ENCODE results near the gene MFAP3. TPM values are rescaled to one million over a fixed set of nuclear protein-coding genes. Genes with fewer than 3 reads are reported as not detected.

The MFAP3 gene
- total RNA-seq, 1 donor from 2014 or later = 41.7 TPM

DNA sequence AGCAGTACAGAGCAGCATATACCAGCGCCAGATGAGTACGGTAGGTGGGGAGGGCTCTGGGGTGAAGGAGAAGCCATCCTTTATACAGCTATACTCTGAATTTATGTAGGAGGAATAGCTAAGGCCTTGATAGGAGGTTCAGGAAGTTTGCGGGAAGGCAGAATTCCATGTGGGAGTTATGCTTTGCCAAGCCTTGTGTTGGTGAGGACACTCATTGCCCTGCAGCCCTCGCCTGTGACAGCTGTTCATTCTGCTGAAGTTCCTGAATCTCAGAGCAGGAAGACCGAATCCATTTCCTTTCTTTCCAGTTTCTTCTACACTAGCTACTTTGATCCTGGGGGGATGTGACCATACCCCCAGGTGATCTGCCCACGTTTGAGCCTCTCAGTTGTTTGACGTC lies 7.7 kb downstream of the MFAP3 start:
- H3K27ac Mint-ChIP-seq (ENCODE audit: unreplicated experiment) = no peak overlapping the region
- no peaks in the 10 kb centered on the region for H3K9me3 Mint-ChIP-seq (ENCODE audit: unreplicated experiment)
- H3K4me3 Mint-ChIP-seq (ENCODE audit: unreplicated experiment) = no peak overlapping the region
- H3K4me1 Mint-ChIP-seq (ENCODE audit: unreplicated experiment) = no peaks in the 10 kb centered on the region
- no peaks in the 10 kb centered on the region for H3K27me3 Mint-ChIP-seq (ENCODE audit: unreplicated experiment)
- no peak for DNase-seq (ENCODE audit: extremely low spot score, unreplicated experiment)
- peaks cover 13% of the 10 kb centered on the region for H3K36me3 Mint-ChIP-seq (ENCODE audit: unreplicated experiment)
- TF ChIP-seq, protein P1, sequence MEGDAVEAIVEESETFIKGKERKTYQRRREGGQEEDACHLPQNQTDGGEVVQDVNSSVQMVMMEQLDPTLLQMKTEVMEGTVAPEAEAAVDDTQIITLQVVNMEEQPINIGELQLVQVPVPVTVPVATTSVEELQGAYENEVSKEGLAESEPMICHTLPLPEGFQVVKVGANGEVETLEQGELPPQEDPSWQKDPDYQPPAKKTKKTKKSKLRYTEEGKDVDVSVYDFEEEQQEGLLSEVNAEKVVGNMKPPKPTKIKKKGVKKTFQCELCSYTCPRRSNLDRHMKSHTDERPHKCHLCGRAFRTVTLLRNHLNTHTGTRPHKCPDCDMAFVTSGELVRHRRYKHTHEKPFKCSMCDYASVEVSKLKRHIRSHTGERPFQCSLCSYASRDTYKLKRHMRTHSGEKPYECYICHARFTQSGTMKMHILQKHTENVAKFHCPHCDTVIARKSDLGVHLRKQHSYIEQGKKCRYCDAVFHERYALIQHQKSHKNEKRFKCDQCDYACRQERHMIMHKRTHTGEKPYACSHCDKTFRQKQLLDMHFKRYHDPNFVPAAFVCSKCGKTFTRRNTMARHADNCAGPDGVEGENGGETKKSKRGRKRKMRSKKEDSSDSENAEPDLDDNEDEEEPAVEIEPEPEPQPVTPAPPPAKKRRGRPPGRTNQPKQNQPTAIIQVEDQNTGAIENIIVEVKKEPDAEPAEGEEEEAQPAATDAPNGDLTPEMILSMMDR (IDR thresholded peaks at IDR 0.05) = no peak

DNA sequence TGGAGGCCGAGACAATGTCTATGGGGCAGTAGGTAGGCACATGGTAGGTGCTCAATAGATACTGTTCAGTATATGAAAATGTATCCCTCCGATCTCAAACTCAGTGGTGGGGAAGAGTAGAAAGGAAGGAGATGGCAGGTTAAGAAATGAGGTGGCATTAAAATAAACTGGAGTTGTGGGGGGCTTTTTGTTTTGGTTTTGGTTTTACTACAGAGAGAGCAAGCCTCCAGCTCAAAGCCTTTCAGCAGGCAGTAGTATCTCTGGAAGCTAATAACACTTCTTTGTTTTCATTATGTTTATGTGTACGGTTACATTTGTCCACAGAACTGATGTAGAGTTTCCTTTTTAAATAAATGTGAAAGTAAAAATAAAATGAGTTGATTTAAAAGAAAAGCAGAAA lies 8.6 kb downstream of the MFAP3 start:
- Mint-ChIP-seq H3K27me3 (ENCODE audit: unreplicated experiment) (no peaks in the 10 kb centered on the region), H3K4me3 (ENCODE audit: unreplicated experiment) (no peak overlapping the region), H3K36me3 (ENCODE audit: unreplicated experiment) (peaks cover 12% of the 10 kb centered on the region), H3K27ac (ENCODE audit: unreplicated experiment) (no peak overlapping the region), H3K9me3 (ENCODE audit: unreplicated experiment) (no peaks in the 10 kb centered on the region), H3K4me1 (ENCODE audit: unreplicated experiment) (no peaks in the 10 kb centered on the region)
- DNase-seq (ENCODE audit: extremely low spot score, unreplicated experiment) = no peak
- TF ChIP-seq, protein P1 (IDR thresholded peaks at IDR 0.05) = no peak

DNA sequence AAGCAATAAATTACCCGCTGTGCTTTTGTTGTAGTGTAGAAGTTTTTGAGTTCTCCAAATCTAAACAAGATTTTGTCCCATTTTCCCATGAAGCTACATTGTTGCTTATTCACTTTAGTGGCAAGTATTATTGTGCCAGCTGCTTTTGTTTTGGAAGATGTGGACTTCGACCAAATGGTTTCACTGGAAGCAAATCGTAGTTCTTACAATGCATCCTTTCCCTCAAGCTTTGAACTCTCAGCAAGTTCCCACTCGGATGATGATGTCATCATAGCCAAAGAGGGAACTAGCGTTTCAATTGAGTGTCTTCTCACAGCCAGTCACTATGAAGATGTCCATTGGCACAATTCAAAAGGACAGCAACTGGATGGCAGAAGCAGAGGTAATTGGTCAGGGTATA lies 10.9 kb downstream of the MFAP3 start:
- Mint-ChIP-seq H3K4me3 (ENCODE audit: unreplicated experiment) (no peak overlapping the region), H3K36me3 (ENCODE audit: unreplicated experiment) (peaks cover 19% of the 10 kb centered on the region), H3K4me1 (ENCODE audit: unreplicated experiment) (no peaks in the 10 kb centered on the region), H3K27me3 (ENCODE audit: unreplicated experiment) (no peaks in the 10 kb centered on the region), H3K27ac (ENCODE audit: unreplicated experiment) (no peak overlapping the region), H3K9me3 (ENCODE audit: unreplicated experiment) (no peaks in the 10 kb centered on the region)
- TF ChIP-seq, protein P1 (IDR thresholded peaks at IDR 0.05) = no peak
- DNase-seq (ENCODE audit: extremely low spot score, unreplicated experiment) = no peak

DNA sequence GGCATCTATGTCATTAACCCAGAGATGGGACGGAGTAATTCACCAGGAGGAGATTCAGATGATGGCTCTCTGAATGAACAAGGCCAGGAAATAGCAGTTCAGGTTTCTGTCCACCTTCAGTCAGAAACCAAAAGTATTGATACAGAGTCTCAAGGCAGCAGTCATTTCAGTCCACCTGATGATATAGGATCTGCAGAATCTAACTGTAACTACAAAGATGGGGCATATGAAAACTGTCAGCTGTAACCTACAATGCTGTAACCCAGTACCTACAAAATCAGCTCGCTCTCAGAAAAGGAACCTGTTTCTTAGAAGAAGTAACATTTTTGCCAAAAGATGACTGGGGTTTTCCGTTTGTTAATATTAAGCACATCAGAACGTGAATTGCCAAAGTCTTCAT lies 14.7 kb downstream of the MFAP3 start:
- Mint-ChIP-seq H3K4me3 (ENCODE audit: unreplicated experiment) (no peak overlapping the region), H3K9me3 (ENCODE audit: unreplicated experiment) (no peaks in the 10 kb centered on the region), H3K27ac (ENCODE audit: unreplicated experiment) (no peak overlapping the region), H3K36me3 (ENCODE audit: unreplicated experiment) (peaks cover 24% of the 10 kb centered on the region), H3K27me3 (ENCODE audit: unreplicated experiment) (no peaks in the 10 kb centered on the region), H3K4me1 (ENCODE audit: unreplicated experiment) (peaks cover 11% of the 10 kb centered on the region)
- DNase-seq (ENCODE audit: extremely low spot score, unreplicated experiment) = no peak
- TF ChIP-seq, protein P1 (IDR thresholded peaks at IDR 0.05) = no peak

DNA sequence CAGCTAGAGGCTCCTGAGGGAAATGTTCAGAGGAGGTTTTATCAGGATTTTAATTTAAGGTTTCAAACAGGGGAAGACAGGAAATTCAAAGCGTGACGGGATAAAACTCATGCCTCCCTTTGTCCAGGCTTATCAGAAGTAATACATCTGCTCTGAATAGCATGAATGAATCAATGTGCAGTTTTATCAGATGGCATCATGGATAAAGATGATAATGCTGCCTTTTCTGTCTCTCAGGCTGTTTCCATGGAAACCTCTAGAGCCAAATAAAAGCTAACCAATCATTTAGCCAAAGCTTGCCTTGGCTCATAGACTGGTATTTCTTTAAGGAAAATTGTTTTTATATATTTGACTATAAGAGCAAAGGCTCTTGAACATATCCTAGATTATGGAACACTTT lies 16.4 kb downstream of the MFAP3 start:
- H3K36me3 Mint-ChIP-seq (ENCODE audit: unreplicated experiment) = peaks cover 13% of the 10 kb centered on the region

More for the DNA sequence above, 16.4 kb downstream of the MFAP3 start:
- TF ChIP-seq, protein P1 (IDR thresholded peaks at IDR 0.05) = no peak
- Mint-ChIP-seq H3K4me1 (ENCODE audit: unreplicated experiment) (peaks cover 20% of the 10 kb centered on the region), H3K27me3 (ENCODE audit: unreplicated experiment) (no peaks in the 10 kb centered on the region), H3K9me3 (ENCODE audit: unreplicated experiment) (no peaks in the 10 kb centered on the region), H3K27ac (ENCODE audit: unreplicated experiment) (no peak overlapping the region), H3K4me3 (ENCODE audit: unreplicated experiment) (no peak overlapping the region)
- no peak for DNase-seq (ENCODE audit: extremely low spot score, unreplicated experiment)

Measured in osteocyte (in vitro differentiated cells).